ENCODE data around the gene KIF18A.
"Not testable (repeated sequence)": the region's sequence is repeated elsewhere in the genome, so short reads cannot be mapped to it uniquely, and the experiment has no call there.

The KIF18A gene

DNA sequence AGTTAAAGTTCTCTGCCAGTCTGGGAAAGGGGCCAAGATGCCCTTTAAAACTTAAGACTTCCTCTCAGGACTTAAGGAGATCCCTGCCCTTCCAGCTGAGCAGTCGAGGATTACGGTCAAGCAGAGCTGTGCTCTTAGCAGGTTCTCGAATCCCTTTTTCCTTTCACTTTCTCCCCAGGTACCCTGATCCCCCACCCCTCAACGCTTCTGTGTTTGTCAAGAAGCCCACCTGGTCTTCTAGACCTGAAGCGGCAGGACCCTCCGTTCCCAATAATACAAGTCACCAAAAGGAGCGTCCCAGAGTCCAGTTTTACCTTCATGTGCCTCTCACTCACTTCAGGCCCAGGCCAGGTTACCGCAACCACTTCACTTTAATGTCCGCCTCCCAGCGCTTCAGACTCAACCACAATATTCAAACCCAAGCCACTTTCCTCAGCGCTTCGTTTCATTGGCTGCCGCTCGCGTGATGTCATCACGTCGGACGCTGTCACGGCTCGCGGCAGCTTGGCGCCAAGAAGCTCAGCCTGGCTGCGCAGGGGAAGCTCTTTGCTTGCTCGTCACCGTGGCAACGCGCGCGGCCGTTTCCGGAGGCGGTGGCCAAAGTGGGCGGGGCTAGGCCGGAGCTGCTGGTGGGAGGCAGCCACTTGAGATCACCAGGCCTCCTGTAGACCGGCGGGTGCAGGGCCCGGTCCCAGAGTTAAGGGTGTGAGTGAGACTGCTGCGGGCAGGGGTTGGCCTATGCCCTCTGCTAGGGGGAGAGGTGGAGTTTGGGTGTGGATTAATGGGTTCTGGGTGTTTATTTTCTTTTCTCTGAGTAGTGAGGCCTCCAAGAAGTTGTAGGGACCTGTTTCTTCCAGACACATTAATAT, at the start of gene KIF18A, which contains the start of gene METTL15:
KIF18A (minus strand) TSS at position 407 of the 869 bp plus-strand sequence. CDS start 10,209 bp downstream, outside the sequence.
METTL15 (plus strand) TSS at position 639 of the 869 bp plus-strand sequence. CDS start 4,947 bp downstream, outside the sequence.
- peak; percentile 99 for DNase-seq

DNA sequence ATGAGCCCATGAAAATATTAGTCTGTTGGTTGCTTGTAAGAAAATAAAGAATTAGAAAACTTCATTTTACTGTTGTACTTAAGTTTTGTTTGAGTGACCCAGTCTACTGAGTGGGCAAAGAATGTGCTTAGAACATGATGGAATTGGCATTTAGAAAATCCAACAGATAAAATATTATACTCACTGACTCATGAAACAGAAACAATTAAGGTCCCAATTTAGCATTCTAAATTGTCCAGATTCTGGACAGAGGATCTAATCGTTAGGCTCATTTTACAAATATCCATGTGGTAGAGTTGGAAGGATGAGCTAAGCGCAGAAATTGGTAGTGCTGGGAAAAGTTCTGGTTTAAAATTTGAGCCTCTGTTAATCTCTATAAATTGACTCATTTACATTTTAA, 45.6 kb upstream of the KIF18A start:
- no peak for DNase-seq

DNA sequence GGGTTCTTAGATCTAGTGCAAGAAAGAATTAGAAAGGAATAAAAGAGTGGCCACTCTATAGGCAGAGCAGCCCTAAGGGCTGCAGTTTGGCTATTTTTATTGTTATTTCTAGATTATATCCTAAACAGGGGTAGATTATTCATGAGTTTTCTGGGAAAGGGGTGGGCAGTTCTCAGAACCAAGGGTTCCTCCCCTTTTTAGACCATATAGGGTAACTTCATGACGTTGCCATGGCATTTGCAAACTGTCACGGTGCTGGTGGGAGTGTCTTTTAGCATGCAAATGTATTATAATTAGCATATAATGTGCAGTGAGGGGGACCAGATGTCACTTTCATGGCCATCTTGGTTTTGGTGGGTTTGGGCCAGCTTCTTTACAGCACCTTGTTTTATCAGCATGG, 44.8 kb upstream of the KIF18A start:
- DNase-seq = no peak

- DNase-seq = no peak
Measured at GRCh38 chr11:28146123-28146751, 38.3 kb upstream of the KIF18A start.

DNA sequence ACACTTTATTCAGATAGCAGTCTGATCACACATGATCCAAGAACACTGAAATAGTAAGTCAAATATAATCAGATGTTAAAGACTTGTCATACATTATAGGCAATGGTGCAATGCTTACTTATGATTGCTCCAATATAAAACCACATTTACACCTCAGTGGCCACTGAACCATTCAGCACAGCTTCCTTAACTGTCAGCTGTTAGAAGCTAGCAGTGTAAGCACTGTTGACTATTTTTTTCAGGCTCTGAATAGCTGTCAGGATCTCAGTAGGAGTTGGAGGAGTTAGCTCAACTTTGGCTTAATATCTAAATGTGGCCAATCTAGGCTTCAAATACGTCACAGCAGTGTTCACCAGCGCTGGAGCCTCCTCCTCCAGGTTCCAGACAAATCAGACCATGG, 36.9 kb upstream of the KIF18A start:
- DNase-seq = no peak

GRCh38 chr11:28142724-28143123, 34.8 kb upstream of the KIF18A start:
- no peak for DNase-seq

DNA sequence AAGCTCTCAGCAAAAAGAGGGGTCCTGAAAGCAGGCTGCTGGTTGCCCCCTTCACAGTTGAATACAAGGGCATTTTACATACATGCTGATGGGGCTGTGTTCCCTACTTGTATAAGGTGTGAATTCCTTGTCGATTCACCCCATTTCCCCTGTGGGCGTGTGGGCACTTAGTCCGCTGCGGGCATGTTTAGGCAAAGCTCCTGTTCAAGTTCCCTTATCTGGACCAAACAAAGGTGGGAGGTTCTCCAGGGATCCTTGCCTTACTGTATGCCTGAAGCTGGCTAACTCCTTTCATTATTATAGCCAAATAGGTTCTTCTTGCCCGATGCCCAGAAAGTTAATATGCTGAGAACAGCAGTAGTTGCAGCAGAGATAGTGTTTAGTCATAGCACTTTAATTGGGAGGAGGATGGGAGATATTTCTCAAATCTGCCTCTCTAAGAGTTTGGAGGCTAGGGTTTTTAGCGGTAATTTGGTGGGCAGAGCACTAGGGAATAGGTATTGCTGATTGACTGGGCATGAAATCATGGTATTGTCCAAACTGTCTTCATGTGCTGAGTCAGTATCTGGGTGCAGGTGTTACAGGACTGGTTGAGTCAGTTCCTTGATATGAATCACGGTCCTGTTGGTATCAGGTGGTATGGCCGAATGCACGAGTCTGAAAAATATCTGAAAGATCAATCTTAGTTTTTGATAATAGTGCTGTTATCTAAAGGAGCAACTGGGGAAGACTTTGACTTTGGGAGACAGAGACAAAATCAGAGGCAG, 32.9 kb upstream of the KIF18A start:
- no peak for DNase-seq

GRCh38 chr11:28139841-28140415, 32.0 kb upstream of the KIF18A start:
- DNase-seq = no peak

DNA sequence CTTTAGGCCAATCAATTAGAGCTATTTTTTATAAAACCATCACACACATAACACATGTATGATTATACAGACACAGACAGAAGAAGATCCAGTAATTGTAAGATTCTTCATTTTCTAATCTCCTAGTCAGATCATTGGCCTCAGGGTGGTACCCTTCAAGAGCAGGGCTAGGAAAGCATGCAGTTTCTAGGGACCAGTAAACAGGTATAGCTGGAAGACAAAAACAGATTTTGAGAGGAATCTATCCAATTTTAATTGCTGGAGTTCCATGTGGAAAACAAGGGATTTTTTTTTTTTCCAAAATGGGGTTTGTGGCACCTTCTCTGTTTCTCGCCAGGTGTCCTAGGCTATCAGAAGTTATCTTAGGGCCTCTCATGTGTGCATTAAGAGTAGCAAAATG, 29.9 kb upstream of the KIF18A start:
- no peak for DNase-seq

GRCh38 chr11:28137366-28137765, 29.4 kb upstream of the KIF18A start:
- DNase-seq = no peak

- not testable (repeated sequence) for DNase-seq
Measured at GRCh38 chr11:28136157-28136556, 28.2 kb upstream of the KIF18A start.

DNA sequence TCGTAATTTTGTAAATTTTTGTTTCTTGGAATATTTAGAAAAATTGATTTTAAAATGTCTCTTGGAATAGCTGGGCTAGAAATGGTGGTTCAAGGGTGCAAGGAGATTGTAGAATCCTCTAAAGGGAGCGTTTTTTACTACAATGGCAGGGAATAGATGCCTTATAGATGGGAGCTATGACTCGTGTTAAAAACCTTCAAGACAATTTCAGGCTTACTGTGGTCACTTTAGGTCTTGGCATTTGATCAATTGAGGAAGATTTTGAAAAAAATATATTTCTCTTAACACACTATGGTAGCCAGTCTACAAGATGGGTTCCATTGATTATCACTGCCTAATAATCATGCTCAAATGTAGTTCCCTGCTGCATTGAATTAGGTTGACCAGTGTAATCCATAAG, 25.2 kb upstream of the KIF18A start:
- DNase-seq = no peak

DNA sequence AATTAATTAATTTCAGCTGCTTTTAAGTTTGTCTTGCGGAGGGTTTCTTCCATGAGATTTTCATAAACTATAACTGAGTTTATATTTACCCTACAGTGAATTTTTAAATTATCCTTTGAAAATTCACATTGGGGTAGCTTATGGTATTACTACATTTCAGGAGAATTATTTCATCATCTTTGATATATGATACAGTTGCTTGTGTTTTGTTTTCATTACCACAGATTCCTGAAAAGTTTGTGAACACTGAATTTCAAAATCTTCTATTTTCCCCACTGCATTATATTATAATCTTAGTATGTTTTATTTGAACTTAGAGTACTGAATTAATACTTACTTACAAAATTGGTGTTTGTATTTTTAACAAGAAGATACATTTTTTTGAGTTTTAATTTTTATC, 24.6 kb upstream of the KIF18A start:
- DNase-seq = no peak

DNA sequence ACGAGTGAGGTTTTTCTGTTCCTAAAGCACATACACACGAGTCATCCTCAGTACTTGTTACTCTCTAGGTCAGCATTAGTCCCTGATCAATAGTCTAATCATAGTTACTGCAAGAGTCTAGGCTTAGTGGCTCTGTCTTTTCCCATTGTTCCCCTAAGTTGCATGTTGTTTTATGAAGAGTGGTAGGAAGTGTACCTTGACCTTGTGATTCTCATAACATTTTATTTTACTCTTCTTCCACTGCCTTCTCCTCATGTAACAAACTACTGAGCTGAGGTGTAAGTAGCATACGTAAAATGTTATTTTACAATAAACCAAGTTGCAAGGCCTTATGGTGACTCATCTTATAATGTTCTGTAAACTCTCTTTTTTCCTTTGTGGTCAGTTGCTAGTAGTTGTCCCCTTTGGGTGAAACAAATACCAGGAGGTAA, 15.2 kb upstream of the KIF18A start:
- DNase-seq = no peak

GRCh38 chr11:28117712-28118111, 9.8 kb upstream of the KIF18A start:
- DNase-seq = no peak

GRCh38 chr11:28114731-28115130, 6.8 kb upstream of the KIF18A start:
- no peak for DNase-seq

GRCh38 chr11:28114116-28114515, 6.2 kb upstream of the KIF18A start:
- no peak for DNase-seq

DNA sequence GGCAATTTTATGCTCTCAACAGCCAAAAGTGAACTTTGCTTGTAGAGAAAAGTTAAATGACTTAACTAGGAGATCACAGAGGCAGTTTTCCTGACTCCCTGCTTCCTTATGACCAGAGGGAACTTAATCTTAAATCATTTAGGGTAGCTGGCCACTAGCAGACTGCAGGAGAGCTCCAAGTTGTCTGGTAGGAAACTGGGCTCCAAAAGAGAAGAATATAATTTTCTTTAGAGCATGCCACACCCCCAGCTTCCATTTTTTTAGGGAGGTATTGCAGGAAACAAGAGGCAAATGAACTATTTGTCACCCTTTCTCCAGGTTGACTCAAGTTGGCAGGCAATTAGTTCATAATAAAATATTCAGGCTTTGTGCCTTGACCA, 2.9 kb upstream of the KIF18A start:
- DNase-seq = peak; percentile 26

DNA sequence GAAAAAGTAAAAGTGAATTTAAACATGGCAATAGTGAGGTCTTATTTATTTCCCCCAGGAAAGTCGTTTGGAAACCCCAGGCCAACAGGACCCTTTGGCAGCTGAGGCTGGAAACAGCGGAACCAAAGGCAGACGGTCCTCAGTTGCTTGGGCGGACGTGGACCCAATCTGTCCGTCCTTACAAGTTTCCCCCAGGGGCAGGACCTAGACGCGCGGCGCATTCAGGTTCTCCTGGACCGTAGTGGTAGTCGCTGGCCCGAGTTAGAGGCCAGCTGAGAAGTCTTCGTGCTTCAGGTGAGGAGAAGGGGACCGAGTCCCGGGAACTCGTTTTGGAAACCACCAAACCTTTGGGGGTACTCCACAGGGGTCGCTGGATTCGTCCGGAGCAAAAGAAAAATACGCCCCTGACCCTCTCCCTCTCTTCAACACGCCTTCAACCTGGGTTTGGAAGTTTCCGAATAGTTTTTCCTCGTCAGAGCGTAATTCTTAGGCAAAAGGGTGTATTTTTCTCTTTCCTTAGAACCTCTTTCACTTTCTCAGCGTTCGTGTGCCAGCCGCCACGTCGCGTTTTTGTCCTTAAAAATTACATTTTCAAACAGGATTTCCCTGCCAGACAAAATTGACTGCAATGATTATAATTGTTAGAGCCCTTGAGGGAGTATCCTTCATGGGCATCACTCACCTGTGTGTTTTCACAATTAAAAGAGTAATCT, 2.3 kb upstream of the KIF18A start:
- DNase-seq = peak; percentile 79

GRCh38 chr11:28108958-28109357, 1.0 kb upstream of the KIF18A start:
- DNase-seq = peak; percentile 47

DNA sequence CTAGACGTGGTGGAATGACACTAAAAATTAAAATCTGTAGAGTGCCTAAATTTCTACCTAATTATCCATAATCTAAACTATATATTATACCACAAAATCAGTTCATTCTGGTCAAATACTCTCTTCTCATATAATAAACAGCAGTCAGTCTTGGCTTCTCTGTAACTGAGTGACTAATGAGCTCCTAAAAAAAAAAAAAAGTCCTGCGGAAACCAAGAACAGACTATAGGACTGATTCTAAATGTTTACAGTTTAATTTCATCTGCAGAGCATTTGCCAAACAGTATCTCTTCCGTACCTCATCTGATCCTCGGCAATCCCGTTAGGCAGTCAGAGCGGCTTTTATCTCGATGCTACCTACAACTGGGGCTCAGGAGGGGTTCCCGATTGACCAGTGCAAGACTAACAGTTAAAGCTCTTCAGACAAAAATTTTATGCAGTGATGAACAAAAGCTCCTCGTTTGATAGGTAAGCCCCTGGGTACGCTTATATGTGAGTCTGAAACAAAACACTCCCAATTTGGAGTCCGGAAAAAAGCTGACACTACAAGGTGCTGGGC, 686 bp downstream of the KIF18A start:
- DNase-seq = peak; percentile 61

All from DMS53 (cell line).